TTC549 (cell line): ENCODE data around the gene OR5K3.
"Not testable (repeated sequence)": the region's sequence is repeated elsewhere in the genome, so short reads cannot be mapped to it uniquely, and the experiment has no call there.

ENCODE experiments used
- FAIRE-seq: peaks from 2 replicates; lab custom pipeline; 2012; peaks lifted over from hg19 to GRCh38; lab: Jason Lieb, UNC

Gene OR5K3

GRCh38 chr3:98390366-98390765 lies at the start of gene OR5K3:
Gene OR5K3 (plus strand): TSS chr3:98390666. CDS start chr3:98390666, 0 bp downstream.
- FAIRE-seq, result no peak

GRCh38 chr3:98341758-98342157 lies 48.7 kb upstream of the OR5K3 start:
- FAIRE-seq, result no peak

- FAIRE-seq, result no peak
These were observed 46.6 kb upstream of the OR5K3 start for GRCh38 chr3:98343647-98344507.

GRCh38 chr3:98350082-98350481 lies 40.4 kb upstream of the OR5K3 start:
- FAIRE-seq, result no peak

GRCh38 chr3:98353554-98353953 lies 36.9 kb upstream of the OR5K3 start, which contains the start of gene OR5K4:
Gene OR5K4 (plus strand): TSS chr3:98353854. CDS start chr3:98353854, 0 bp downstream.
- FAIRE-seq, result no peak

GRCh38 chr3:98359250-98359649 lies 31.2 kb upstream of the OR5K3 start:
- FAIRE-seq, result no peak

- no peak for FAIRE-seq
These were observed 30.3 kb upstream of the OR5K3 start for GRCh38 chr3:98359993-98360675.

- no peak for FAIRE-seq
These were observed 29.8 kb upstream of the OR5K3 start for GRCh38 chr3:98360681-98361080.

- FAIRE-seq, result no peak
These were observed 29.2 kb upstream of the OR5K3 start for GRCh38 chr3:98361289-98361688.

GRCh38 chr3:98367464-98368246 lies 22.8 kb upstream of the OR5K3 start:
- no peak for FAIRE-seq

GRCh38 chr3:98371186-98371585 lies 19.3 kb upstream of the OR5K3 start:
- no peak for FAIRE-seq

- no peak for FAIRE-seq
These were observed 18.6 kb upstream of the OR5K3 start for GRCh38 chr3:98371853-98372252.

GRCh38 chr3:98372445-98372844 lies 18.0 kb upstream of the OR5K3 start:
- no peak for FAIRE-seq

- FAIRE-seq, result no peak
These were observed 13.8 kb upstream of the OR5K3 start for GRCh38 chr3:98376631-98377030.

- no peak for FAIRE-seq
These were observed 2.3 kb upstream of the OR5K3 start for GRCh38 chr3:98388147-98388546.

GRCh38 chr3:98395101-98395500 lies 4.6 kb downstream of the OR5K3 start:
- FAIRE-seq, result no peak

GRCh38 chr3:98396482-98396881 lies 6.0 kb downstream of the OR5K3 start:
- FAIRE-seq, result not testable (repeated sequence)

GRCh38 chr3:98398513-98398912 lies 8.0 kb downstream of the OR5K3 start:
- FAIRE-seq, result no peak

GRCh38 chr3:98402507-98402906 lies 12.0 kb downstream of the OR5K3 start:
- no peak for FAIRE-seq

- no peak for FAIRE-seq
These were observed 13.5 kb downstream of the OR5K3 start for GRCh38 chr3:98404010-98404409.

GRCh38 chr3:98406034-98406433 lies 15.6 kb downstream of the OR5K3 start:
- FAIRE-seq, result no peak

GRCh38 chr3:98432575-98432974 lies 42.1 kb downstream of the OR5K3 start:
- FAIRE-seq, result no peak

GRCh38 chr3:98433764-98434163 lies 43.3 kb downstream of the OR5K3 start:
- FAIRE-seq, result no peak
